Sigmoid colon (tissue), 7 donors: ENCODE results near the gene AHI1. TPM values are rescaled to one million over a fixed set of nuclear protein-coding genes. Genes with fewer than 3 reads are reported as not detected.
A peak's percentile ranks its signal among the peaks of the same experiment; 100 is the strongest.

Experiments
- DNase-seq: peaks from one replicate; pipeline ENCODE4 v3.0.0-alpha.2; 2019
- H3K27ac ChIP-seq, 4 donors: fragments of 200-600 bp; sonication (generic); one replicate each; pipeline ENCODE4 v1.5.1; 2016 to 2019; ENCODE audit warnings: mild to moderate bottlenecking in 1 of 4
- H3K27me3 ChIP-seq, 3 donors: fragments of 200-600 bp; sonication (generic); one replicate each; pipeline ENCODE4 v1.5.1; 2019; ENCODE audit warnings: mild to moderate bottlenecking in 1 of 3
- H3K36me3 ChIP-seq, 4 donors: fragments of 200-600 bp; sonication (generic); one replicate each; pipeline ENCODE4 v1.5.1; 2016 to 2019
- H3K4me1 ChIP-seq, 4 donors: fragments of 200-600 bp; sonication (generic); one replicate each; pipeline ENCODE4 v1.5.1; 2017 to 2019
- H3K4me3 ChIP-seq, 4 donors: fragments of 200-600 bp; sonication (generic); one replicate each; pipeline ENCODE4 v1.5.1; 2017 to 2019; ENCODE audit warnings: mild to moderate bottlenecking in 2 of 4, moderate library complexity in 1 of 4
- H3K9me3 ChIP-seq, 4 donors: fragments of 200-600 bp in 3 of 4; sonication (generic) in 3 of 4; one replicate each; pipeline versions ENCODE4 v1.5.1 to v1.6.1; 2013 to 2019
- CTCF ChIP-seq, 4 experiments: fragments of 450-650 bp in 3 of 4; fragments of 200-600 bp in 1 of 4; IDR thresholded peaks; one replicate each; pipeline ENCODE4 v1.5.1; 2016 to 2019; ENCODE audit warnings: antibody characterized with exemption in 4 of 4, mild to moderate bottlenecking in 3 of 4, moderate library complexity in 2 of 4
- EP300 ChIP-seq, 4 donors: sonication (generic); formaldehyde crosslinking; IDR thresholded peaks; one replicate each; pipeline ENCODE4 v1.6.1; 2017; ENCODE audit warnings: antibody characterized with exemption in 4 of 4
- POLR2A ChIP-seq, 2 donors: fragments of 450-650 bp; IDR thresholded peaks; one replicate each; pipeline ENCODE4 v1.6.1; 2016; ENCODE audit warnings: antibody characterized with exemption in 2 of 2, mild to moderate bottlenecking in 2 of 2, moderate library complexity in 2 of 2
- POLR2AphosphoS5 ChIP-seq, 4 donors: sonication (generic); formaldehyde crosslinking; IDR thresholded peaks; one replicate each; pipeline ENCODE4 v1.6.1; 2017; ENCODE audit warnings: antibody characterized with exemption in 4 of 4
- WGBS, 2 donors: extraction: QIAGEN DNeasy Blood & Tissue Kit; methylation state at CpG; one replicate each; pipeline ENCODE4 v1.1.7; 2013; 5-methylcytosine and 5-hydroxymethylcytosine counted together
- intact Hi-C: fragments of 100-400 bp; cut with DNase I; formaldehyde crosslinking; loops from one replicate; pipeline ENCODE4 v1.15.1; 2023
- polyA plus RNA-seq, 3 donors: library from polyadenylated mRNA; stranded (reverse); fragments of 200-250 nt; gene quantifications; one replicate each; pipeline ENCODE4 v1.2.3, GENCODE V29; 2013
- total RNA-seq, 4 donors: library from RNA; depleted of rRNA; stranded (reverse); fragments of >200 nt; gene quantifications; one replicate each; pipeline ENCODE4 v1.1.0, GENCODE V29; 2016
- donor health status: healthy with polysubstance abuse.
- donor health status: Bipolar disorder and iron deficiency.
- donor health status: healthy.

The AHI1 gene
- total and polyA plus RNA-seq, 7 donors: 4.2 to 47.1 (median 25.8) TPM

GRCh38 chr6:135514706-135515105 lies 17.2 kb upstream of the AHI1 start:
- Histone ChIP-seq H3K9me3 (peaks cover 0 to 2% (median 0%) of the 10 kb centered on the region in 4 donors), H3K36me3 (no peaks in the 10 kb centered on the region), H3K27me3 (no peaks in the 10 kb centered on the region), H3K4me3 (no peak overlapping the region), H3K27ac (no peak overlapping the region), H3K4me1 (no peaks in the 10 kb centered on the region)
- intact Hi-C loops: no loop called here
- TF ChIP-seq CTCF (IDR thresholded peaks at IDR 0.05) (no peak), POLR2A (IDR thresholded peaks at IDR 0.05) (no peak), EP300 (IDR thresholded peaks at IDR 0.05) (no peak), POLR2AphosphoS5 (IDR thresholded peaks at IDR 0.05) (no peak)
- DNase-seq: no peak
- WGBS, 2 donors: 71 to 72% methylated on average over 3 of the region's 3 CpGs

- Histone ChIP-seq H3K27me3 (no peaks in the 10 kb centered on the region), H3K9me3 (no peaks in the 10 kb centered on the region), H3K4me1 (no peaks in the 10 kb centered on the region), H3K27ac (no peak overlapping the region), H3K4me3 (no peak overlapping the region), H3K36me3 (no peaks in the 10 kb centered on the region)
- TF ChIP-seq CTCF (IDR thresholded peaks at IDR 0.05) (peak in 3 of 4 experiments; percentile 24 to 42 (median 42)), EP300 (IDR thresholded peaks at IDR 0.05) (no peak), POLR2A (IDR thresholded peaks at IDR 0.05) (no peak)
- 32 to 50% methylated on average over 4 of the region's 4 CpGs for WGBS, 2 donors
- intact Hi-C loops: loop anchor here (5.0 kb wide), 2 partner anchors 721 to 811 kb away; no protein-coding TSS in a partner anchor
- DNase-seq: no peak
Measured at GRCh38 chr6:135506270-135506997, 8.9 kb upstream of the AHI1 start.

- Histone ChIP-seq H3K27ac (no peak overlapping the region), H3K4me1 (no peaks in the 10 kb centered on the region), H3K4me3 (no peak overlapping the region), H3K27me3 (no peaks in the 10 kb centered on the region), H3K9me3 (no peaks in the 10 kb centered on the region), H3K36me3 (no peaks in the 10 kb centered on the region)
- intact Hi-C loops: loop anchor here (5.0 kb wide), 2 partner anchors 722 to 812 kb away; no protein-coding TSS in a partner anchor
- no peak for DNase-seq
- WGBS, 2 donors: 7 to 47% methylated on average over 1 of the region's 1 CpG
- TF ChIP-seq POLR2AphosphoS5 (IDR thresholded peaks at IDR 0.05) (no peak), CTCF (IDR thresholded peaks at IDR 0.05) (no peak), EP300 (IDR thresholded peaks at IDR 0.05) (no peak)
Measured at GRCh38 chr6:135505648-135506047, 8.1 kb upstream of the AHI1 start.

GRCh38 chr6:135505222-135505621 lies 7.7 kb upstream of the AHI1 start:
- no peak overlapping the region for H3K27ac ChIP-seq
- intact Hi-C loops: loop anchor here (5.0 kb wide), 2 partner anchors 722 to 812 kb away; no protein-coding TSS in a partner anchor

More at GRCh38 chr6:135505222-135505621, 7.7 kb upstream of the AHI1 start:
- Histone ChIP-seq H3K36me3 (no peaks in the 10 kb centered on the region), H3K4me1 (no peaks in the 10 kb centered on the region), H3K27me3 (no peaks in the 10 kb centered on the region), H3K4me3 (no peak overlapping the region), H3K9me3 (no peaks in the 10 kb centered on the region)
- DNase-seq: no peak
- TF ChIP-seq EP300 (IDR thresholded peaks at IDR 0.05): no peak
- TF ChIP-seq POLR2AphosphoS5 (IDR thresholded peaks at IDR 0.05): no peak
- TF ChIP-seq POLR2A (IDR thresholded peaks at IDR 0.05): no peak
- TF ChIP-seq CTCF (IDR thresholded peaks at IDR 0.05): no peak
- 14 to 61% methylated on average over 3 of the region's 3 CpGs for WGBS, 2 donors
